ENCODE results near the gene PTGES.

PTGES gene

GRCh38 chr9:129714511-129715061 is 38.3 kb downstream of the PTGES start:
- no peak for DNase-seq

DNA sequence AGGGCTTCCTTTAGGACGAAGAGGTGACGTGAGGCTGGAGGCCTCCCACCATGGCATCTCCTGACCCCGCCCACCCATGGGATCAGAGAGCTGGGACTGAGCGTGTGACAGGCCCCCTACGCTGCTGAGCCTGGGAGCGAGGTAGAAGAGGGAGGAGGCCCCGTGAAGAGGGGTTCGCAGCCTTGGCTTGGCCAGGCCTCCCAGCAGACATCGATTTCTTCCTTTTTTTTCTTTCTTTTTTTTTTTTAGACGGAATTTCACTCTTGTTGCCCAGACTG is 39.5 kb downstream of the PTGES start:
- no peak for DNase-seq

DNA sequence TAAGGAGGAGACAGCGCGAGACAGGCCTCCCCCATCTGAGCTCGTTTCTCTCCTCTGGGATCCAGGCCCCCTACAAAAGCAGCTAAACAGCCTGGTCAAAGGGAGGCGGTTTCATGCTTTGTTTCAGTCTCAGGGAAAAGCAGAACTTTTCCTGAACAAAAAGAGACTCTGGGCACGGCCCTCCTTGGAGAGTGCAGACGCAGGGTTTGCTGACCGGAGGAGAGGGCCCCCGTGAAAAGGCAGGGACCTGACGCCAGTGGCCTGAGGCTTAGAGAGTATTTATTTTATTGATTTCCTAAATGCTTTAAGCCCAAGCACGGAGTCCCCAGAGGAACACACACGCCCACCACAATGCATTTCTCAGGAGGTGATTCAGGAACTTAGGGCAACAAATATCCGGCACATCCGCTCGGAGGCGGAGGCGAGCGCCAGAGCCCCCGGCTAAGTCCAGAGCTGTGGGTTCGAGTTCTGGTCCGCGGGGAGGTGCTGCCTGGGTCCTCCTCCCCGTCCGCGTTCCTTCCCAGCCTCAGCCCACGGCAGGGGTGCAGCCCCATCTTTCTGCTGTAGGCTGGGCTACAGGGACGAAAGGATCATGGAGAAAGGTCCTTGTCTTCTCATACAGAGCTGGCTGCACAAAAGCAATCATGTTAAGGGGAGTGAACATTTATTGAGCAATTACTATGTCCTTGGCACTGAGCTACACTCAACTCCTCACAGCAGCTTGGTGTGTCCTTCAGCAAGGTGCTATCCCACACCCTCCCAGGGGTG is 40.0 kb downstream of the PTGES start:
- DNase-seq = no peak

DNA sequence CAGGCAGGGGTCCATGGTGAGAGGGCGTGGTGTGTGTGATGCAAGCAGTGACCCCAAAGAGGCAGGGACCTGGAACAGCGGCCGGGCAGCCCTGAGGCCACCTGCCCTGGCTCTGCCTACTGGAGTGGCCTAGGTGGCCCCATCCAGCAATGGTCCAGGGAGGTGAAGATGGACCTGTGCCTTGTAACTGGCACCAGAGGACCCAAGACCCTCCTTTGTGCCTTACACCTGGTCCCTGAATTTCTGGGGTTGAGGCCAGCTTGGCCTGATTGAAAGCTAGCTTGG is 42.7 kb downstream of the PTGES start:
- no peak for DNase-seq

GRCh38 chr9:129709438-129710168 is 43.2 kb downstream of the PTGES start:
- no peak for DNase-seq

DNA sequence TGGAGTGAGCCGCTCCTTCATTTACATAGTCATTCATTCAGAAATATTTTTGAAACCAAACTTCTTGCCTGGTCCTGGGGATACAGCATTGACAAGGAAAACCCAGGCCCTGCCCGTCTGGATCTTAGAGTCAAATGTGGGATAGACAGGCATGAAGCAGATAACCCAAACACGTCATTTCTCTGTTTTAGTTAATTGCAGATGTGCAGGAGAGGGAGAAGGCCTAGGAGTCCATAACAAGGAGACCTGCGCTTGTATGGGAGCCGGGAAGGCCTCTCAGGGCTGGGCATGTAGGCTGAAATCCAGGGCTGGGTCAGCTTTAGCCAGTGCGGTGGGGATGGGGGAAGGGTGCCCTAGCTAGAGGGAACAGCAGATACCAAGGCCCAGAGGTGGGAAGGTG is 44.0 kb downstream of the PTGES start:
- no peak for DNase-seq

GRCh38 chr9:129704807-129705206 is 48.0 kb downstream of the PTGES start:
- no peak for DNase-seq

GRCh38 chr9:129703667-129704355 is 49.0 kb downstream of the PTGES start:
- DNase-seq = no peak

DNA sequence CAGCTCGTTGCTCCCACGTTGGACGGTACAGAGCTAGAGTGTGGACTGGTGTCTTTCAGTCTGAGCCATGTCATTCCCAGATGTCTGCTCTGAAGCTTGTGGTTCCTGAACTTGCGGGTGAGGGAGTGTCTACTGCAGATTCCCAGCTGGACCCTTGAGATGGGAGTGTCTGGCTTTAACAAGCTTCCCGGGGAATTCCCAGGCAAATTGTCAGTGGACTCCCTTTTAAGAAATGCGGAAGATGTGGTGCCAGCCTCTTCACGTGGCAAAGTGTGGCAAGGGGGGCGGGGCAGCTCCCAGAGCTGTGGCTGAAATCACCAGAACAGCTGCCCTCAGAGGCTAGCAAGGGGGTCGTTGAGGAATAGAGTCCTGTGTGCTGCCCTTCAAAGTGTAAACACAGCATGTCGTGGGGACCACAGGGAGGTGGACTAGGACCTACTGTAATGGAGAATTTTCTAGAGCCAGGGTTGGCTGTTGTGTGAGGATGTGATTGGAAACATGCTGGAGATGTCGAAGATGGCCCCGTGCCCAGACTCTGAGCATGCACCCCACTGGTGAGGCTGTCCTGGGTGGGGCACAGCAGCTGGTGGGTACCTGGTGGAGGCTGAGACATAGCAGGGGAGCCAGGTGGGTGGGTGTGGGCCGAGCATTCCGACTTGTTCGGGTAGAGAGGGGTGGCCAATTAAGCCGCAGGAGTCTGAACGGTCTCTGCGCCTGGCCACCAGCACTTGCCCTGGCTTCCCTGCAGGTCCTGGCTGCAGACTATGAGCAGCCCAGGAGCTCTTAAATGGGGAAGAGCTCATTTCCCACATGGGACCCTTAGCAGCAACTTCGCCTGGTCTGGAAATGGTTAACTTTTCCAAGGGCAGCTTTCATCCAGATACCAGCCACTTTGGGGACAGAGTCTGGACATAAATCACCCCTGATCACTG is 50.0 kb downstream of the PTGES start:
- DNase-seq = no peak

- no peak for DNase-seq
Measured at GRCh38 chr9:129701549-129701948, 51.3 kb downstream of the PTGES start.

DNA sequence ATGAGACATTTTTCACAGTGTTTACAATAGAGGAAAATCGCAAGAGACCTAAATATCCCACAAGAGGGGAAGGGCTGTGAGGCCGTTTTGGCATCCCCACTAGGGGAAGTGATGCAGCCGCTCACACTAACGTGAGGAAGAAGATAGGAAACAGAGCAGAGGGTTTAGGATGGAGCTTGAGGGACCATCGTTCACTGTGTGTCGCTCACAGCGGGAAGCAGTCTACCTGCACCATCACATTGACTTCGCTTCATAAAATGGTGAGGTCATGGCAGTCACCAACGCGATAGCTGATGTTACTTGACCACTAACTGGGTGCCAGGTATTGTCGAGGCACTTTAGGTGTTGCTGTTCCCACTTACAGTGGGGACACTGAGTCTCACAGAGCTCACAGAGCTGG is 51.8 kb downstream of the PTGES start:
- no peak for DNase-seq

DNA sequence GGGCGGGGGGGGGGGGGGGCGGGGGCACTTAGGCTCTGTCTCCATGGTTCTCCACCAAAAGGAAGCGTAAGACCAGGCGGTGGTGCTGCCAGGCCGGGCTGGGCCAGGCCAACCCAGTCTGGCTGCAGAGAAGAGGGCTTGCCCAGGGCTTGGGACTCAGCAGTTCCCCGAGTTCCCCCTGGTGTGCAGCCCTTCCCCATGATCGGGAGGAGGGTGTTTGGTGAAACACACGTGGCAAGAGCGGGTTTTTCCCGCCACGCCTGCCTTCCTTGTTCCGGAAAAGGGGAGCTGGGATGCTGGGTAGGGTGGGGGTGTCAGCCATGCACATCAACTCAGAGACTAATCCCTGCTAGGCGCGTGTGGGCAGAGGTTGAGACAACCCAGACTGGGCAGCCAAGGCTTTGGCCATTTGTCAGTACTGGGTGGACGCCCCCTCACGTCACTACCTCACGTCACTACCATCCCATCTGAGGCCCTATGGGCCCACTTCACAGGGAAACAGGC is 54.5 kb downstream of the PTGES start:
- DNase-seq = no peak

DNA sequence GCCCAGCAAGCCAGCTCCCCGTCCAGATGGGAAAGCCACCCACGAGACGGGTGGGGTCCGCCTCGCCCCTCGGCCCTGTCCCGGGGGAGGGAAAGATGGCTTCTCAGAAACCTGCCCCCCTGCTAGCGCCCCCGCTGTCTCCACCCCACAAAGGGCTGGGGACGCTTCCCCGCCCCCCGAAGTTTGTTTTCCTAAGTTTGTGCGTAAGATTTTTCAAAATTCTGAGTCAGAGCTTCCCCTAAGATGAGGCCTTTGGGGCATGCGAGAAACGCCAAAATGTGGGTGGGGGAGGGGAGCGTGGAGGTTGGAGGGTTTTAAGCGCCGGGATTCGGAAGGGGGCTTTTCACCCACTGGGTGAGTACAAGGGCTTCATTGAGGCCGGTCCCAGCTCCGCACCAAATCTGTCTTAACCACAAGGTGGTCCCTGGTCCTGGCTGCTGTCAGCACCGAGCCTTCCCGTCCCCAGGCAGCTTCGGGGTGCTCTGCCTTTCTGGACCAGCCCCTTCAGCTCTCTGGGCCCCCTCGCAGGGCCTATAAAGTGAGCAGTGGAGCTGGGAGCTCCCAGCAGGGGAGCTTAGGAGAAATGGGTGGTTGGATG is 55.1 kb downstream of the PTGES start:
- DNase-seq = no peak

DNA sequence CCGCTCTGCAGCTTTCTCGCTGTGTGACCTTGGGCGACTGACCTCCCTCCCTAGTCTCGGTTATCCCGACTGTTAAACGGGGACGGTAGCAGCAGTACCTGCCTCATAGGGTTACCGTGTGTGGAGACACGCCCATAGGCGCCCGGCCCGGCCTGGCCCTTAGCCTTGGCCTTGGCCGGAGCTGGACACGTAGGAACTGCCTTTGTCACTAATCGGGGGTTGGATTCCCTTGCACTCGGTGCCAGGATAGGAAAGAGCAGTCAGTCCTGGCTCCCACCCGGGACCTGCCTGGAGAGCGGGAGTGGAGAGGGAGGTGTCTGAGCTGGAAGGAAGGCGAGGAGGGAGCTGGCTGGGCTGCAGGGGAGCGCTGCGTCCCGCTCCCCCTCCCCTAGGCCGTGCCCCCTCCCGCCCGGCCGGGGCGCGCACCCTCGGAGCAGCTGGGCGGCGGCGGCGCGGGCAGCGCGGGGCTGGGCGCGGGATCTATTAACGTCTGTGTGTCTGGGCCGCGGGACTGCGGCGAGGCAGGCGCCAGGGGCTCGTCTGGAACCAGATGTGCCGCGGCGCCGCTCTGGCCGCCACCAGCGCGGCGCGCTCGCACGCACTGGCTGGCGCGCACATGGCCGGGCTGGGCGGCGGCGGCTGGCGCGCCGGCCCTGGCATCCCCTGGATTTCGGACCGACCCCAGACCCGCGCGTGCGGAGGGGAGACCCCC is 55.7 kb downstream of the PTGES start:
- DNase-seq = no peak

DNA sequence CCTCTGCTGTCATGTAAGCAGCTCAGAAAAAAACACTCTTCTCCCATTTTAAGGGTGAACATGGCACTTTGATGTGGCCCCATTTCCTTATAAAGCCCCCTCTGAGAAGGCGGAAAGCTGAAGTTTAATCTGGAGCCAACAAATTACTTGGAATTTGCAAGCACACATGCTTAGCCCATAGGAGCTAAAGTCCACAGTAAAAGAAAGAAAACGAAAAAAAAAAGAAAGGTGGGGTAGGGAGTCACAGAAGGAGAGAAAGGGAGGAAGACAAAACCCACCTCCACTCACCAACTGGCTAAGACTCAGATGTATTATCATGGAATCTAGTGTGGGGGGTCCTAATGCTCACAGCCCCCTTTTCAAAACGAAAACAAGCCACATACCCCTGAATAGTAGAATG is 57.0 kb downstream of the PTGES start:
- DNase-seq = no peak

DNA sequence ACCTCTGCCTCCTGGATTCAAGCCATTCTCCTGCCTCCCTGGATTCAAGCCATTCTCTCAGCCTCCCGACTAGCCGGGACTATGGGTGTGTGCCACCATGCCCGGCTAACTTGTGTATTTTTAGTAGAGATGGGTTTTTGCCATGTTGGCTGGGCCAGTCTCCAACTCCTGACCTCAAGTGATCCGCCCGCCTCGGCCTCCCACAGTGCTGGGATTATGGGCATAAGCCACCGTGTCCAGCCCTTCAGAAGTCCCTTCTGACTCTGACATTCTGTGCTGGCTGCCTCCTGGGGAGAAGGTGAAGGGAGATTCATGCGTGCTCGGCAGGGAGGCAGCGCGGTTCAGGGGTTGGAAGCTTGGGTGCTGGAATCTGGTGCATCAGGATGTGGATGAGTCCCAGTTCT is 58.6 kb downstream of the PTGES start:
- DNase-seq = no peak

DNA sequence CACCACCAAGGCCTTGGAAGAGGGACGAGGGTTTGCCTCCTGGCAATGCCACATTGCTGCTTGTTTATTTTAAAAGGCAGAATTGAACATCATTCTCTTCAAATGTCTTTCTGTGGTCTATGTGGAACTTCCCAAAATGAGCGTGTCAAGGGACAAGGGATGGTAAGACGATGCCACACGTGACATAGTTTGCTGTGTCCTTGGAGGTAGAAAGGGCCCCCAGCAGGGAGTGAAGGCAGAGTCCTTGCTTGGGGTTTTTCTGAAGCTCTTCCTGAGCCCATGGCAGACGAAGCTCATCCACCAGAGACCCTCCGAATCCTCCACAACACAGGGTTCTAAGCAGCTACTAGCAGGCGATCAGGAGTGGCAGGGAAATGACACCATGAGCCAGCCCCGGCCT is 59.1 kb downstream of the PTGES start:
- no peak for DNase-seq

DNA sequence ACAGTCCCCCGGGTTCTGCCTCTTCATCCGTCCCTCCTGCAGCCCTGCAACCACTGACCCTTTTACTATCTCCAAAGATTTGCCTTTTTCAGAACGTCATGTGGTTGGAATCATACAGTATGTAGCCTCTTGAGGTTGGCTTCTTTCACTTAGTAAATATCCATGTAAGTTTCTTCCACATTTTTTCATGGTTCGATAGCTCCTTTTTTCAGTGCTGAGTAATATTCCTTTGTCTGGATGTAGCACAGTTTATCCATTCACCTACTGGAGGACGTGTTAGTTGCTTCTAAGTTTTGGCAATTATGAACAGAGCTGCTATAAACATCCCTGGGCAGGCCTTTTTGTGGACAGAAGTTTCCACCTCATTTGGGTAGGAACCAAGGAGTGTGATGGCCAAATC is 60.3 kb downstream of the PTGES start:
- no peak for DNase-seq

Data from CD4-positive, alpha-beta T cell treated with Interleukin-4 for 4 hours (primary cell).